HCT116 (cell line): ENCODE results near the gene SELENOS. TPM values are rescaled to one million over a fixed set of nuclear protein-coding genes. Genes with fewer than 3 reads are reported as not detected.

ENCODE experiments used
- ATAC-seq: fragments of 200-7000 bp; cut with Tn5 transposase; 2 replicates; pipeline ENCODE4 v1.9.1; 2020; ENCODE audit warnings: mild to moderate bottlenecking, moderate library complexity
- BruUV-seq: library from RNA; stranded (reverse); fragments of 400-500 nt; replicated peaks from 2 replicates; lab custom pipeline; 2021; lab: Mats Ljungman, UMichigan
- CTCF ChIA-PET: fragments of 300-600 bp; sonication (Branson Sonifier 250); formaldehyde crosslinking; loops from one replicate; lab custom pipeline; 2021; ENCODE audit warnings: antibody characterized with exemption; lab: Charles Lee
- POLR2A ChIA-PET: fragments of 300-600, 350-600 bp; sonication (Branson Sonifier 250); formaldehyde crosslinking; loops from one replicate; lab custom pipeline; 2021; ENCODE audit warnings: antibody characterized with exemption; lab: Charles Lee
- RAD21 ChIA-PET, 2 experiments: fragments of 300-600 bp; sonication (Branson Sonifier 250); formaldehyde crosslinking; loops; one replicate each; lab custom pipeline; 2023; ENCODE audit warnings: low total read pairs in 2 of 2; ENCODE audit not compliant: uncharacterized antibody in 2 of 2, unreplicated experiment in 2 of 2, low non-redundant PET in 1 of 2; lab: Charles Lee
- DNase-seq: peaks from one replicate; pipeline ENCODE4 v3.0.0-alpha.2; 2010; ENCODE audit warnings: low read depth, low spot score
- H2AFZ ChIP-seq: fragments of 200-600 bp; shearing (Covaris generic), sonication (generic); 2 replicates; pipeline ENCODE4 v1.6.1; 2017; ENCODE audit warnings: low read depth, mixed run types, mixed read lengths, antibody characterized with exemption, low read length; ENCODE audit not compliant: poor library complexity, severe bottlenecking
- H3K27ac ChIP-seq: 2 replicates; pipeline ENCODE4 v1.5.1; 2012; ENCODE audit warnings: low read depth, low read length
- H3K27me3 ChIP-seq: fragments of 200-600 bp; sonication (generic); 2 replicates; pipeline ENCODE4 v1.6.1; 2016; ENCODE audit warnings: mixed run types, low read length, mixed read lengths; ENCODE audit not compliant: insufficient read depth
- H3K36me3 ChIP-seq, 2 experiments: fragments of 200-500 bp in 1 of 2; fragments of 200-600 bp in 1 of 2; sonication (Bioruptor generic) in 1 of 2; sonication (generic) in 1 of 2; 2 replicates each; pipeline versions ENCODE4 v1.5.1 to v1.6.1; 2014 to 2016; ENCODE audit warnings: low read length in 2 of 2, inconsistent platforms in 1 of 2, mixed read lengths in 1 of 2, mixed run types in 1 of 2; ENCODE audit not compliant: insufficient read depth in 2 of 2, control insufficient read depth in 1 of 2
- H3K4me1 ChIP-seq, 2 experiments: fragments of 200-600 bp in 1 of 2; sonication (generic) in 1 of 2; 2 replicates each; pipeline versions ENCODE4 v1.5.1 to v1.6.1; 2012 to 2017; ENCODE audit warnings: low read length in 2 of 2, inconsistent platforms in 1 of 2, mild to moderate bottlenecking in 1 of 2, mixed read lengths in 1 of 2, mixed run types in 1 of 2, moderate library complexity in 1 of 2; ENCODE audit not compliant: insufficient read depth in 2 of 2, control insufficient read depth in 1 of 2
- H3K4me2 ChIP-seq: fragments of 200-600 bp; sonication (generic); 2 replicates; pipeline ENCODE4 v1.6.1; 2017; ENCODE audit warnings: mixed run types, low read length, mixed read lengths
- H3K4me3 ChIP-seq, 2 experiments: fragments of 200-600 bp in 1 of 2; sonication (generic) in 1 of 2; replicated peaks in 1 of 2; 2 replicates each; pipeline ENCODE4 v1.5.1; 2011 to 2016; ENCODE audit warnings: low read length in 2 of 2, control low read depth in 1 of 2, low read depth in 1 of 2, mild to moderate bottlenecking in 1 of 2, mixed read lengths in 1 of 2, mixed run types in 1 of 2
- H3K79me2 ChIP-seq: fragments of 200-600 bp; sonication (generic); 2 replicates; pipeline ENCODE4 v1.6.1; 2017; ENCODE audit warnings: mild to moderate bottlenecking, mixed run types, low read length, moderate library complexity, mixed read lengths; ENCODE audit not compliant: insufficient read depth
- H3K9ac ChIP-seq: fragments of 200-600 bp; sonication (generic); 2 replicates; pipeline ENCODE4 v1.6.1; 2016; ENCODE audit warnings: low read length, mixed read lengths
- H3K9me2 ChIP-seq: fragments of 200-600 bp; sonication (generic), shearing (Covaris generic); 2 replicates; pipeline ENCODE4 v1.6.1; 2017; ENCODE audit warnings: mixed run types, mild to moderate bottlenecking, moderate library complexity; ENCODE audit not compliant: insufficient read depth
- H3K9me3 ChIP-seq, 2 experiments: fragments of 200-500 bp in 1 of 2; fragments of 200-600 bp in 1 of 2; sonication (Bioruptor generic) in 1 of 2; sonication (generic) in 1 of 2; 2 replicates each; pipeline ENCODE4 v1.6.1; 2014 to 2017; ENCODE audit warnings: low read length in 2 of 2, mixed read lengths in 2 of 2, inconsistent platforms in 1 of 2, low read depth in 1 of 2, mild to moderate bottlenecking in 1 of 2, mixed run types in 1 of 2, moderate library complexity in 1 of 2; ENCODE audit not compliant: control insufficient read depth in 1 of 2, insufficient read depth in 1 of 2
- H4K20me1 ChIP-seq: fragments of 200-600 bp; sonication (generic), shearing (Covaris generic); 2 replicates; pipeline ENCODE4 v1.6.1; 2017; ENCODE audit warnings: mixed run types, mild to moderate bottlenecking, moderate library complexity; ENCODE audit not compliant: insufficient read depth
- ATF3 ChIP-seq: IDR thresholded peaks from 2 replicates; pipeline ENCODE4 v1.6.1; 2012
- CBX3 ChIP-seq: IDR thresholded peaks from 2 replicates; pipeline ENCODE4 v1.6.1; 2012; ENCODE audit warnings: low read depth
- CEBPB ChIP-seq: IDR thresholded peaks from 2 replicates; pipeline ENCODE4 v1.6.1; 2012; ENCODE audit warnings: low read depth
- EGR1 ChIP-seq: IDR thresholded peaks from 2 replicates; pipeline ENCODE4 v1.6.1; 2012; ENCODE audit warnings: low read depth
- EZH2 ChIP-seq: fragments of 200-600 bp; sonication (generic); IDR thresholded peaks from 2 replicates; pipeline ENCODE4 v1.6.1; 2017; ENCODE audit warnings: antibody characterized with exemption, mixed run types
- EZH2phosphoT487 ChIP-seq: fragments of 200-600 bp; IDR thresholded peaks from 2 replicates; pipeline ENCODE4 v1.6.1; 2018; ENCODE audit warnings: antibody characterized with exemption, borderline replicate concordance
- FOSL1 ChIP-seq: IDR thresholded peaks from 2 replicates; pipeline ENCODE4 v1.6.1; 2012; ENCODE audit warnings: low read depth
- JUND ChIP-seq: IDR thresholded peaks from 2 replicates; pipeline ENCODE4 v1.6.1; 2012
- POLR2A ChIP-seq: IDR thresholded peaks from 2 replicates; pipeline ENCODE4 v1.7.0; 2011; ENCODE audit warnings: borderline replicate concordance; ENCODE audit not compliant: insufficient read depth, insufficient read length; ENCODE audit errors: extremely low read depth
- POLR2AphosphoS5 ChIP-seq: IDR thresholded peaks from 2 replicates; pipeline ENCODE4 v1.6.1; 2011; ENCODE audit warnings: mild to moderate bottlenecking, low read depth, low read length, moderate library complexity
- RAD21 ChIP-seq: IDR thresholded peaks from 2 replicates; pipeline ENCODE4 v1.6.1; 2012; ENCODE audit warnings: low read depth, mild to moderate bottlenecking
- SIN3A ChIP-seq: IDR thresholded peaks from 2 replicates; pipeline ENCODE4 v1.6.1; 2012; ENCODE audit warnings: low read depth
- SP1 ChIP-seq: IDR thresholded peaks from 2 replicates; pipeline ENCODE4 v1.6.1; 2012; ENCODE audit warnings: low read depth
- SRF ChIP-seq: IDR thresholded peaks from 2 replicates; pipeline ENCODE4 v1.6.1; 2012; ENCODE audit warnings: low read depth
- TCF7L2 ChIP-seq: IDR thresholded peaks from 2 replicates; pipeline ENCODE4 v1.7.0; 2011; ENCODE audit warnings: borderline replicate concordance, inconsistent platforms; ENCODE audit not compliant: insufficient read depth, insufficient read length; ENCODE audit errors: extremely low read depth
- YY1 ChIP-seq: IDR thresholded peaks from 2 replicates; pipeline ENCODE4 v1.6.1; 2011; ENCODE audit warnings: low read length, low read depth, moderate library complexity, mild to moderate bottlenecking; ENCODE audit not compliant: insufficient replicate concordance; ENCODE audit errors: extremely low read depth
- ZBTB33 ChIP-seq: IDR thresholded peaks from 2 replicates; pipeline ENCODE4 v1.6.1; 2011; ENCODE audit warnings: mild to moderate bottlenecking, low read length, moderate library complexity; ENCODE audit not compliant: insufficient replicate concordance; ENCODE audit errors: extremely low read depth
- ZFX ChIP-seq: fragments of 450-650 bp; IDR thresholded peaks from 2 replicates; pipeline ENCODE4 v1.6.1; 2017
- ZNF274 ChIP-seq: fragments of 200-500 bp; sonication (Bioruptor generic); IDR thresholded peaks from 2 replicates; pipeline ENCODE4 v1.6.1; 2014; ENCODE audit warnings: mild to moderate bottlenecking, low read depth, low read length, inconsistent platforms
- intact Hi-C: fragments of 100-400 bp; cut with micrococcal nuclease; formaldehyde crosslinking; loops from 2 replicates; pipeline ENCODE4 v1.10.0; 2022
- total RNA-seq: library from RNA; stranded (reverse); gene quantifications from one replicate; pipeline ENCODE4 v1.2.1, GENCODE V29; 2021; ENCODE audit not compliant: unreplicated experiment
- TF ChIP-seq, protein P1 (sequence below): IDR thresholded peaks from 2 replicates; pipeline ENCODE4 v1.6.1; 2012; ENCODE audit warnings: low read depth

The SELENOS gene
- total RNA-seq, 1 experiment from 2014 or later: 45.6 TPM

DNA sequence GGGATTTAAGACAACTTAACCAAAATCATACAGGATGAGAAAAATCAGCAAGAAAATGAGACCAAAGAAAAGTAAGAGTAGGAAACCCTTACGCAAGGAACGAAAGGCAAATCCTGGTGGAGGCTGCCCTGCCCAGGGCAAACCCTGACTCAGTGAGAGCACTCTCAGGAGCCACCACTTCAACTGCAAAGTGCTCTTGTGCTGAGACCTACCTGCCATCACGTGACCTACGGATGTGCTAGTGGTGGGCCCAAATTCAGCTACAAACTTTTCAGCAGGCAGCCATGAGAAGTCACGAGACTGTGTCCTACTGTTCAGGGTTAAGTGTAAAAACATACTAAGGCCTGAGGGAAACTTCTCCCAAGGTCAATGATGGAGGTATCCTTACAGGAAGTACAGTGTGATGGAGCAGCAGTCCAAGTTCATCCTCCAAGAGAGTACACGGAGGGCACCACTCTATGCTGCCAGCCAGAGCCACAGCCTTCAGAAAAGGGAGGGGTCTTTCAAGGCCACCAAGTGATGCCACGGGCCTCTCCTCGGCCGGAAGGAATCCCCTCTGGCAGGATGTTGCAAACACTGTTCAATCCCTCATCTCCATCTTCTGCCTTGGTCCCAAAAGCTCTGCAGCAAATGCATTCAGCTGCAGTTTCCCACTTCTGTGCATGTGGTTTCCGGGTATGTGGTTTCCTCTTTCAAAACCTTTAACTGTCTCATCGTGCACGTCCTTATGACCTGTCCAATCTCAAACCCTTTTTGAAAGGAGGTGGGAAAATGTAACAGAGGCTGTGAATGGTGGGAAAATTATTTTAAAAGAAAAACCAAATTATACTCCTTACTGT lies 34.9 kb downstream of the SELENOS start:
- Histone ChIP-seq H3K4me2 (no peak overlapping the region), H3K79me2 (peaks cover 100% of the 10 kb centered on the region), H2AFZ (no peak overlapping the region), H3K27ac (no peak overlapping the region), H3K4me3 (no peak overlapping the region), H3K9me2 (no peaks in the 10 kb centered on the region; the same call in 1 of the 2 replicates), H3K9me3 (no peaks in the 10 kb centered on the region), H3K36me3 (peaks cover 6 to 7% of the 10 kb centered on the region in 2 experiments; a peak in 2 of 4 replicates), H3K9ac (no peak overlapping the region), H3K27me3 (no peaks in the 10 kb centered on the region), H3K4me1 (no peaks in the 10 kb centered on the region), H4K20me1 (peaks cover 8% of the 10 kb centered on the region; the same call in 1 of the 2 replicates)
- BruUV-seq: no TSS peak
- ChIA-PET RAD21 (no interaction called here), POLR2A (no interaction called here), CTCF (no interaction called here)
- no peak for ATAC-seq
- DNase-seq: no peak
- TF ChIP-seq EZH2phosphoT487 (no peak), SRF (no peak), EGR1 (no peak), TCF7L2 (no peak), SP1 (no peak), ZNF274 (no peak), POLR2AphosphoS5 (no peak), CEBPB (no peak), RAD21 (no peak), YY1 (no peak), JUND (no peak), FOSL1 (no peak), ZFX (no peak), ZBTB33 (no peak), CBX3 (no peak), POLR2A (no peak), EZH2 (no peak), SIN3A (no peak), ATF3 (no peak)
- TF ChIP-seq, protein P1, sequence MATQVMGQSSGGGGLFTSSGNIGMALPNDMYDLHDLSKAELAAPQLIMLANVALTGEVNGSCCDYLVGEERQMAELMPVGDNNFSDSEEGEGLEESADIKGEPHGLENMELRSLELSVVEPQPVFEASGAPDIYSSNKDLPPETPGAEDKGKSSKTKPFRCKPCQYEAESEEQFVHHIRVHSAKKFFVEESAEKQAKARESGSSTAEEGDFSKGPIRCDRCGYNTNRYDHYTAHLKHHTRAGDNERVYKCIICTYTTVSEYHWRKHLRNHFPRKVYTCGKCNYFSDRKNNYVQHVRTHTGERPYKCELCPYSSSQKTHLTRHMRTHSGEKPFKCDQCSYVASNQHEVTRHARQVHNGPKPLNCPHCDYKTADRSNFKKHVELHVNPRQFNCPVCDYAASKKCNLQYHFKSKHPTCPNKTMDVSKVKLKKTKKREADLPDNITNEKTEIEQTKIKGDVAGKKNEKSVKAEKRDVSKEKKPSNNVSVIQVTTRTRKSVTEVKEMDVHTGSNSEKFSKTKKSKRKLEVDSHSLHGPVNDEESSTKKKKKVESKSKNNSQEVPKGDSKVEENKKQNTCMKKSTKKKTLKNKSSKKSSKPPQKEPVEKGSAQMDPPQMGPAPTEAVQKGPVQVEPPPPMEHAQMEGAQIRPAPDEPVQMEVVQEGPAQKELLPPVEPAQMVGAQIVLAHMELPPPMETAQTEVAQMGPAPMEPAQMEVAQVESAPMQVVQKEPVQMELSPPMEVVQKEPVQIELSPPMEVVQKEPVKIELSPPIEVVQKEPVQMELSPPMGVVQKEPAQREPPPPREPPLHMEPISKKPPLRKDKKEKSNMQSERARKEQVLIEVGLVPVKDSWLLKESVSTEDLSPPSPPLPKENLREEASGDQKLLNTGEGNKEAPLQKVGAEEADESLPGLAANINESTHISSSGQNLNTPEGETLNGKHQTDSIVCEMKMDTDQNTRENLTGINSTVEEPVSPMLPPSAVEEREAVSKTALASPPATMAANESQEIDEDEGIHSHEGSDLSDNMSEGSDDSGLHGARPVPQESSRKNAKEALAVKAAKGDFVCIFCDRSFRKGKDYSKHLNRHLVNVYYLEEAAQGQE: no peak
- TF ChIP-seq, all 23 proteins: peak for 0
- intact Hi-C loops: no loop called here
